Erythroblast (primary cell): ENCODE results near the gene PRKACG.

Experiments used
- GATA1 ChIP-seq: IDR thresholded peaks from 2 replicates; pipeline ENCODE4 v1.6.1; 2011; ENCODE audit warnings: low read depth, mild to moderate bottlenecking, control low read depth, low read length, moderate library complexity
- POLR2A ChIP-seq: IDR thresholded peaks from 2 replicates; pipeline ENCODE4 v1.6.1; 2011; ENCODE audit warnings: mild to moderate bottlenecking, low read length

DNA sequence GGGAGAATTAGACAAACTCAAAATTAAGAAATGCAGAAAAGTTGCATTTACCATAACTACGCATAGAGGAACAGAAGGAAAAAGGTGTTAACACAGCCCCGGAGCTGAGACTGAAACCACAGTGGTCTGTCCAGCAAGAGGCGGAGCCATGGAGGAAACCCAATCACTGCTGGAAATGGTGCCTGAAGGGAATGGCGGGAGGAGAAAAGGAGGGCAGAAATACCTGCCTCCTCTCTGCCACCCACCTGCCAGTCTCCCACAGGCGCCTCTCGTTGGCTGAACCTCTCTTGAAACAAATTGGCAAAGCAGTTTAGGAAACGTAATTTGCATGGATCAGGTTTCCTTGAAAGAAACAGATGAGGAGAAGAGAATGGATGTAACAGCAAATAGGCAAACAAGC lies 9.7 kb upstream of the PRKACG start:
- TF ChIP-seq POLR2A (no peak), GATA1 (no peak)
